SJCRH30 (cell line): ENCODE data around the gene MFSD12. TPM values are rescaled to one million over a fixed set of nuclear protein-coding genes. Genes with fewer than 3 reads are reported as not detected.

ENCODE experiments used
- DNase-seq, 2 experiments: peaks; one replicate each; pipeline ENCODE4 v3.0.0-alpha.2; 2015 to 2020
- H3K27ac ChIP-seq: fragments of 250-450 bp; sonication (Bioruptor Pico); 2 replicates; pipeline ENCODE4 v1.5.1; 2020; ENCODE audit warnings: mild to moderate bottlenecking, moderate library complexity
- H3K27me3 ChIP-seq: fragments of 250-450 bp; sonication (Bioruptor Pico); 2 replicates; pipeline ENCODE4 v1.5.1; 2020; ENCODE audit warnings: mild to moderate bottlenecking, moderate library complexity
- H3K36me3 ChIP-seq: fragments of 250-450 bp; sonication (Bioruptor Pico); 2 replicates; pipeline ENCODE4 v1.5.1; 2020; ENCODE audit warnings: mild to moderate bottlenecking, moderate library complexity
- H3K4me1 ChIP-seq: fragments of 250-450 bp; sonication (Bioruptor Pico); 2 replicates; pipeline ENCODE4 v1.5.1; 2020; ENCODE audit warnings: mild to moderate bottlenecking, moderate library complexity
- H3K4me3 ChIP-seq: fragments of 250-450 bp; sonication (Bioruptor Pico); 2 replicates; pipeline ENCODE4 v1.5.1; 2020; ENCODE audit warnings: mild to moderate bottlenecking, moderate library complexity
- H3K9me3 ChIP-seq: fragments of 250-450 bp; sonication (Bioruptor Pico); replicated peaks from 2 replicates; pipeline ENCODE4 v1.5.1; 2020; ENCODE audit warnings: mild to moderate bottlenecking, moderate library complexity
- total RNA-seq: library from RNA; depleted of rRNA; stranded (reverse); fragments of >200 nt; shearing (Covaris generic); gene quantifications from 2 replicates; pipeline ENCODE4 v1.2.3, GENCODE V29; 2014

The MFSD12 gene
- total RNA-seq, 1 experiment from 2014 or later: 57.1 TPM

DNA sequence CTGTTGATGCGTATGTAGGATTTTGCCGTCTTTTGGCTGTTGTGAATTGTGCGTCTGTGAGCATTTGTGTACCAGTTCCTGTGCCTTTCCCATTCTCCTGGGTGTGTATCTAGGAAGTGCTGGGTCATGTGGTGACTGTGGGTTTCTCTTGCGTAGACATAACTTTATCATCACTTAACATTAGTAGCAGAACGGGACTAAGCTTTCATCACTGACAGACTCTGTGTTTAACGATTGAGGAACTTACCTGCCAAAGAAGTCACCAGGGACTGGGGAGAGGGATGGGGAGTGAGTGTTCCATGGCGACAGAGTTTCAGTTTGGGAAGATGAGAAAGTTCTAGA is 36.3 kb downstream of the MFSD12 start:
- H3K27ac ChIP-seq: no peak overlapping the region
- no peaks in the 10 kb centered on the region for H3K4me1 ChIP-seq
- no peaks in the 10 kb centered on the region for H3K9me3 ChIP-seq
- peaks cover 7% of the 10 kb centered on the region for H3K36me3 ChIP-seq
- no peak overlapping the region for H3K4me3 ChIP-seq
- no peaks in the 10 kb centered on the region for H3K27me3 ChIP-seq
- no peak for DNase-seq

DNA sequence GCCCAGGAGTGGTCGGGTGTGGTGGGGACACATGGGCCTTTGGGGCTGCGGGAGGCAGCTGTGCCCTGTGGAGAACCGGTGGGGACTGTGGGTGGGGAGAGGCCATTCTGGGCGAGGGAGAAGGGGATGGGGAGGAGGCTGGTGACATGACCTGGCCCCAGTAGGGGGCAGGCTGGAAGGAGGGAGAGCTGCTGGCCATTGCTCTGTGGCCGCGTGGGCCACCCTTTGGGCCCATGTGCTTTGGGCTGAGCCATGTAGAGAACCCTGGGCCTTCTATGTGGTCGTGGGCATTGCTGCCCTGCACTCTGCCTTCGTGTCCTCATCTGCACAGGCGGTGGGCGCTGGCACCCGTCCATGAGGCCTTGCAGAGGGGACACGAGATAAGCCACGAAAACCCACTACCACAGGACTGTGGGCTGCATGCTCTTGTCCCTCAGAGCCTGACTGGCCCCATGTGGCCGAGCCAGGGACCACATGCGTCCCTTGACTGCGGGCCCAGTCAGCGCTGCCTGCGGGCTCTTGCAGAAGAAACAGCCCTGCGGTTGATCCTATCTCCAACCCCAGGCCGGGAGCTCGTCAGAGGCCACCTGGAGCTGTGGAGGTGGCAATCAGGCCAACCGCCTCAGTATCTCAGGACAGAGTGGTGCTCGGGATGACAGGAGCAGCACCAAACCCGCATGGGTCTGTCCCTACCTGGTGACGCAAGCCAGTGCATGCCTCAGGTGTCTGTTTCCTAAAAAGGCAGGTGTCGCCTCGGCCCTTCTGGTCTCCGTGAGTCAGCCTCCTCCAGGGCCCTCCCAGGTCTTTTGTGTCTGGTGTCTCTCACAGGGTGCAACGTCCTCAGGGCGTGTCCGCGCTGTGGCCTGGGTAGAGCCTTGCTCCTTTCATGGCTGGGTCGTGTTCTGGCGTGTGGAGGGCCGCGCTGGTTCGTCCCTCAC is 37.0 kb downstream of the MFSD12 start:
- H3K27me3 ChIP-seq: no peaks in the 10 kb centered on the region
- H3K9me3 ChIP-seq: no peaks in the 10 kb centered on the region
- H3K4me1 ChIP-seq: no peaks in the 10 kb centered on the region
- no peak for DNase-seq
- H3K27ac ChIP-seq: no peak overlapping the region
- no peak overlapping the region for H3K4me3 ChIP-seq
- peaks cover 7% of the 10 kb centered on the region for H3K36me3 ChIP-seq

DNA sequence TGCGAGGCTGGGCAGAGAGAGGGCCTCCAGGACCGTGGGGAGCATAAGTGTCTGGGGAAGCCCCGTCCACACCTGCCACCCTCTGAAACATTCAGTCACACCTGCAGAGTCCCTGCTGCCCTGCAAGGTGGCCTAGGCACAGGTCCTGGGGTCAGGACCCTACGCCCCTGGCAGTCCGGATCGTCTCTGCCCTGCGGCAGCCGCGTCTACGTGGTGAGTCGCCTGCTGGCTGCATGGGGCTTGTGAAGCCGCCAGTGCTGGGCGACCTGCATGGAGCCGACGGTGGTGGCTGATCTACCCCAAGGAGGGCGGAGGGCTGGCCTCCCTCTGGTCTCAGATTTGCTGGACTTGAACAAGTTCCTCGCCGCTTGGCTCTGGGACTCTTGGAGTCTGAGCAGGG is 38.3 kb downstream of the MFSD12 start:
- no peak for DNase-seq
- no peak overlapping the region for H3K4me3 ChIP-seq
- H3K36me3 ChIP-seq: peaks cover 4% of the 10 kb centered on the region; the same call in 1 of the 2 replicates
- H3K27ac ChIP-seq: no peak overlapping the region
- H3K27me3 ChIP-seq: no peaks in the 10 kb centered on the region
- no peaks in the 10 kb centered on the region for H3K9me3 ChIP-seq
- H3K4me1 ChIP-seq: no peaks in the 10 kb centered on the region

DNA sequence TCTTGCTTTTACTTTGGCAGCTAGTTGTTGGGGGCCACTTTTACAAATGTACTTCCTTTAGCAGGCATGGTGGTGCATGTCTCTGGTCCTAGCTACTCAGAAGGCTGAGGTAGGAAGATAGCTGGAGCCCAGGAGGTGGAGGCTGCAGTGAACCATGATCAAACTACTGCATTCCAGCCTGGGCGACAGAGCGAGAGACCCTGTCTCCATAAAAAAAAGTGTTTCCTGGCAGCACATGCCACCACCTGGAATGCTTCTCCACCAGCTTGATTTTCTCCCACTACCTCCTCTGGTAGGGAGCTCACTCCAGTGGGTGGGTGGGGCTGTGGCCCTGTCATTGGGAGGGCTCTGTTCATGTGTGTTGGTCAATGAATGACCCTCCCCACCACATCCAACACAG is 38.7 kb downstream of the MFSD12 start:
- Histone ChIP-seq H3K9me3 (no peaks in the 10 kb centered on the region), H3K4me1 (no peaks in the 10 kb centered on the region), H3K36me3 (peaks cover 1% of the 10 kb centered on the region; the same call in 1 of the 2 replicates), H3K27ac (no peak overlapping the region), H3K27me3 (no peaks in the 10 kb centered on the region), H3K4me3 (no peak overlapping the region)
- no peak for DNase-seq

DNA sequence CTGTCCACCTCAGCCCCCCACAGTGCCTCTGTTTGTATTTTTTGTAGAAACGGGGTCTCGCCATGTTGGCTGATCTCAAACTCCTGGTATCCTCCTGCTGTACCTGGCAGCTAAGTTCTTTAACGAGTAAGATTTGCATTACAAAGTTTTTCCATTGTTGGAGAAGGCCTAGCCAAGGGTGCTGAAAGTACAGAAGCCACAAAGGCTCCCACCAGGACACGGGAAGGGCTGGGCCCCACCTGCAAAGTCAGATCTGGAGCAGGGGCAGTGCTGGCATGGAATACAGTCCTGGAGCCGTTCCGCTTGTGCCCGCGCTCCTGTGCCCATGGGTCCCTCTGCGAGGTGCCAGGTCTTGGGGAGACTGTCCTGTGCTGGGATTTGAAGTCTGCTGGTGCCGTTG is 39.1 kb downstream of the MFSD12 start:
- Histone ChIP-seq H3K36me3 (no peaks in the 10 kb centered on the region; the same call in 1 of the 2 replicates), H3K9me3 (no peaks in the 10 kb centered on the region), H3K27ac (no peak overlapping the region), H3K4me3 (no peak overlapping the region), H3K27me3 (no peaks in the 10 kb centered on the region), H3K4me1 (no peaks in the 10 kb centered on the region)
- no peak for DNase-seq

DNA sequence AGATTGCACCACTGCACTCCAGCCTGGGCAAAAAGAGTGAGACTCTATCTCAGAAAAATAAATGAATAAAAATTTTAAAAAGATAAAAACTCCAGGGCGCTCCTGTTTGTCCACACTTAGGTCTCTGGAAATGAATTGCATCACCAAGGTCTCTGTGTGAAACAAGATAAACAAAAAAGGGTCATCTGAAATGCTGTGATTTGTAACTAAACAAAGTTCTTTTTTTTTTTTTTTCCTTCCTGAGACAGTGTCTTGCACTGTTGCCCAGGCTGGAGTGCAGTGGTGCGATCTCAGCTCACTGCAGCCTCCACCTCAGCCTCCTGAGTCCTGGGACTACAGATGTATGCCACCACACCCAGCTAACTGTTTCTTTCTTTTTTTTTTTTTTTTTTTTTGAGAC is 39.7 kb downstream of the MFSD12 start:
- Histone ChIP-seq H3K9me3 (no peaks in the 10 kb centered on the region), H3K36me3 (no peaks in the 10 kb centered on the region; the same call in 1 of the 2 replicates), H3K4me1 (no peaks in the 10 kb centered on the region), H3K4me3 (no peak overlapping the region), H3K27ac (no peak overlapping the region), H3K27me3 (no peaks in the 10 kb centered on the region)
- no peak for DNase-seq

DNA sequence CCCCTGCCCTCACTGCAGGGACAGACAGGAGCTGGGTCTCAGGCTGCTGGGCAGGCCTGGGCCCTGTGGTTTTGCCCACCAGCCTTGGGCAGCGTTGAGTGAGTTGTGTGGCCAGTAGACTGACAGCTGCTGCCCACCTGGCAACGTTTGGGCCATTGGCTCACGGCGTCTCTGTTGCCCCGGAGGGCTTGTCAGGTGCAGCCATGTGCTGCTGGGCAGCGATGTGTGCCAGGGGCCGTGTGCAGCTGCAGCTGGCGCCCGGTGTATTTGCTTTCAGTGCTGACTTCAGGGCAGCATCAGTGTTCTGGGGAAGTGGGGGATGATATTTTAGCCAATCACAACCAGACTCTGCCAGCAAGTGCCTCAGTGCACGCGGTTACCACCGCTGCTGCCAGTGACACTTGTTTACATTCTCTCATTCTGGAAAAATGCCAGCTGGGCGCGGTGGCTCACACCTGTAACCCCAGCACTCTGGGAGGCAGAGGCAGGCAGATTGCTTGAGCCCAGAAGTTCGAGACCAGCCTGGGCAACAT is 40.6 kb downstream of the MFSD12 start:
- Histone ChIP-seq H3K4me1 (no peaks in the 10 kb centered on the region), H3K9me3 (no peaks in the 10 kb centered on the region), H3K4me3 (no peak overlapping the region), H3K36me3 (no peaks in the 10 kb centered on the region; the same call in 1 of the 2 replicates), H3K27ac (no peak overlapping the region), H3K27me3 (no peaks in the 10 kb centered on the region)
- no peak for DNase-seq

DNA sequence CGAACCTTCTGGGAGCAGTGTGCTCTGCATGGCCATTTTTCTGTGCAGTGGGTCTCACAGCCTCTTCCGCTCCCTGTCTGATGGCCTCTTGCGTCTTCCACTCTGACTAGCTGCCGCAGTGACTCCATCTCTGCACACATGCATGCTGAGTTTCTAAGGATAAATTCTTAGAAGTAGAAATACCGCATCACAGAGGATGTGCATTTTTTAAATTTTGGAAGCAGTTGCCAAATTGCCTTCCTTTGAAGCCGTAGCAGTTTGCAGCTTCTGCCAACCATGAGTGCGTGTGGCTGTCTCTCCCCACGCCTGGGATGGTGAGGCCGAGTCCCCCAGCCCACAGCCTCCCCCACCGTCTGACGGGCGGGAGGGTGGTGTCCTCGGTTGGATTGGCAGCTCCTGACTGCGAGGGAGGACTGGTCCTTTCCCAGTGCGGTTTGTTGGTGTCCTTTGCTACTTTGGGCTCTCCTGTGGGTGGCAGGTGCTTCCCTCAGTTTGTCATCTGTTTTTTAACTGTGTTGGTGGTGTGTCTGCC is 41.4 kb downstream of the MFSD12 start:
- Histone ChIP-seq H3K27me3 (no peaks in the 10 kb centered on the region), H3K9me3 (no peaks in the 10 kb centered on the region), H3K4me1 (no peaks in the 10 kb centered on the region), H3K4me3 (no peak overlapping the region), H3K36me3 (no peaks in the 10 kb centered on the region; the same call in 1 of the 2 replicates), H3K27ac (no peak overlapping the region)
- DNase-seq: no peak

DNA sequence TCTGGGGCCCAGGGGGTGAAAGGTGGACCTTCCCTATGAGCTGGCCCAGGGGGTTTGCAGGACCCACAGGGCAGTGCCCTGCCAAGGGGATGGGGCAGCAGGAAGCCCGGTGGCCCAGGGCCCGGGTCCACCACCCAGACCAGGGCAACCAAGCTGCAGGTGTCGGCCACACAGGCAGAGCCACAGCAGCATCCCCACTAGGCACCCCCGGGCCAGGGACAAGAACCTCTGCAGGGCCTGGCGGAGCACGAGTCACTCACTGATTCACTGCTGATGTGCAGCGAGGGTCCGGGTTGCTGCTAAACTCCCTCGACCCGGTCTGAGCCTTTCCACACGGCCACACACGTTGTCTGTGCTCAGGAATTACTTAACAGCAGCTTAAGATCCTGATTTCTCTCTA is 42.5 kb downstream of the MFSD12 start:
- peaks cover 5% of the 10 kb centered on the region for H3K36me3 ChIP-seq

DNA sequence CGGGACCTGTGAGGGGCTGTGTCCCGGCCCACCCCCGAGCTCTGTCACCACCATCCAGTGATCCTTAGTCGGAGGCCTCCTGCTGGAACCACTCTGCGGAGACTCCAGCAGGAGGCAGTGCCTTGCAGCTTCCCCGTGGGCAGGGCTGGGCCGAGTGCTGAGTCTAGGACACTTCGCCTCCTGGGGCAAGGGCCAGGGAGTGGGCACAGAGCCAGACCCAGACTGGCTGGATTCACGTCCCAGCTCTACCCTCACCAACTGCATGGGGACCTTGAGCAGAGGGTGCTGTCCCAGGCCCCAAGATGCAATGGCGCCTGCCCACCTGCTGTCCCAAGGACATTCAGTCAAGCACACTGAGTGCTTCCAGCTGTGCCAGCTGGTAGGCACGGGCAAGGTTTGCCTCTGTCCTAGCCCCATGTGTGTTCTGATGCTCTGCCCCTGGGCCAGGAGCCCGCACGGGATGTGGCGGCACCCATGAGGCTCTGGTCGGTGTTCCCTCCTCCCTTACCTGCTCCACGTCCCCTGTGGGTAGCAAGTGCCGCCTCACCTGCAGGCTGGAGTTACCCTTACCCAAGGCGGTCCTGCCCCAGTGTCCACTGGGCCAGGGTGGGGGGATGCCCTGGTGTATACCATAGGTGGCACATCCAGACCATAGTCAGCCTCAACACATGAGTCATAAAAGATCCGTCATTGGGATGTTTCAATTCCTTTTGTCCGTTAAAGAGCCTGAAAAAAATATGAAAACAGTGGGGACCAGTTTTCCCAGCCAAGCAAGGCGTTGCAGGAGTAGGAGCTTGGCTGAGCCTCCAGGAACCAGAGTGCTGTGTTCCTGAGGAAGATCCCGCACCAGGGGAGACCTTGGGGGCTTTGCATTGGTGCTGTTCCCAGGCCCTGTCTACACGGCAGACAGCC is 43.9 kb downstream of the MFSD12 start:
- H3K4me3 ChIP-seq: no peak overlapping the region
- no peaks in the 10 kb centered on the region for H3K27me3 ChIP-seq
- no peak overlapping the region for H3K27ac ChIP-seq
- H3K9me3 ChIP-seq: no peaks in the 10 kb centered on the region
- H3K36me3 ChIP-seq: peaks cover 5% of the 10 kb centered on the region
- no peaks in the 10 kb centered on the region for H3K4me1 ChIP-seq
- no peak for DNase-seq

More for the DNA sequence above, 42.5 kb downstream of the MFSD12 start:
- H3K27me3 ChIP-seq: no peaks in the 10 kb centered on the region
- no peak for DNase-seq
- H3K4me3 ChIP-seq: no peak overlapping the region
- no peaks in the 10 kb centered on the region for H3K9me3 ChIP-seq
- no peaks in the 10 kb centered on the region for H3K4me1 ChIP-seq
- H3K27ac ChIP-seq: no peak overlapping the region

DNA sequence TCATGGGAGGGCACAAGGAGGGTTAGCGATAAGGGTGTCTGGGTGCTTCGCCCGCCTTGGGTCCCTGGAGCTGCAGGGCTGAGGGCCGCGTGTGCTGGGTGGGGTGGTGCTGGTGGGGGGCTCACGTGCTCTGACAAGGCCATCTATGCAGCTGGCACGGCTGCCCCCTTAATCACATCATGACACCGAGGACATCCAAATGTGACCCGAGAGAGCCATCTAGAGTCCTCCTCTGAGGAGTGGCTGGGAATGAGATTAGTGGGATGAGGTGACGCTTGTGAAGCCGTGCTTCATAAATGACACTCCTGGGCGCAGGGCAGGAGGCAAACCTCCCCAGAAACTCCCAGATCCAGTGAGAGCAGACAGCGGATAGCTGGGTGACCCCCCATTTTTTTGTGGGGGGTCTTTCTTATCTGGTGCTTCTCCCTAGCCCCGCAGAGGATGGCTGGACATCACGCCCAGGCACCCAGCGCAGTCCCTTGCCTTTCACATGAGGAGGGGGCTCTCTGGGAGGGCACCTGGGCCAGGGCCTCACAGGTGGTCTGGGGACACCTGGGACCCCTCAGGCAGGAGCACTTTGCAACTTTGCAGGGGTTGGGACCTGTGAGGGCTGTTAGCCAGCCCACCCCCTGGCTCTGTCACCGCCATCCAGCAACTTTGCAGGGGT is 44.7 kb downstream of the MFSD12 start:
- peaks cover 5% of the 10 kb centered on the region for H3K36me3 ChIP-seq
- H3K4me3 ChIP-seq: no peak overlapping the region
- H3K27ac ChIP-seq: no peak overlapping the region
- no peaks in the 10 kb centered on the region for H3K27me3 ChIP-seq
- H3K4me1 ChIP-seq: no peaks in the 10 kb centered on the region
- H3K9me3 ChIP-seq: no peaks in the 10 kb centered on the region
- no peak for DNase-seq

DNA sequence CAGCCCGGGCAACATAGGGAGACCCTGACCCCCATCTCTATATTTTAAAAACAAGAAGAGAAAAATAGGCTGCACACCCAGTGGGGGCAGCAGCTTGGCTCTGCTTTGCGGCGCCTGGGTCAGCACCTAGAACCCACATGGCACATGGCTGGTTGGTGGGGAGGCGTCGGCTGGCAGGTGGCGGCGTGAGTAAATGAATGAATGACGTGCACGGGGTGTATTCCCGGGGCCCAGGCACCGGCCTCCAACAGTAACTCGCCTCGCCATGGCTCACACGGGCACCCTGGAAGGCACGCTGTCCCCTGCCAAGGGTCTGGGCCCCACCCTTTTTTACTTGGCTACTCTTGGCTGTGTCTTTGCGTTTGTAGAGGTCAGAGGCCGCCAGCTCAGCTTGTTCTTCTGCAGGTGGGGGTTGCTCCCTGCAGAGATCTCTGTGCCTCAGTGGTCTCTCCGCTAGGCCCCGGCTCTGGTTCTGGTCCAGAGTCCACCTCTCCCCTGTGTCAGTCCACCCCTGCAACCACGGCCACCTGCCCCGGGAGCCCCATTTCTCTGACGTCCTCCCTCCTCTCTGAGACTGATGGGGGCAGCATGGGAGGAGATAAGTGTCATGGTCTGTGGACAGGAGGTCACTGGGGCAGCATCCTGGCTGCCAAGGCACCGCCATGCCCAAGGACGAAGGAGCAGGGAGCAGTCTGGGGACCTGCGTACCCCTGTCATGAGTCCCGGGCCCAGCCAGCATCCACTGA is 45.7 kb downstream of the MFSD12 start:
- H3K27me3 ChIP-seq: no peaks in the 10 kb centered on the region
- no peaks in the 10 kb centered on the region for H3K4me1 ChIP-seq
- H3K9me3 ChIP-seq: no peaks in the 10 kb centered on the region
- H3K4me3 ChIP-seq: no peak overlapping the region
- H3K27ac ChIP-seq: no peak overlapping the region
- H3K36me3 ChIP-seq: peaks cover 5% of the 10 kb centered on the region
- no peak for DNase-seq

DNA sequence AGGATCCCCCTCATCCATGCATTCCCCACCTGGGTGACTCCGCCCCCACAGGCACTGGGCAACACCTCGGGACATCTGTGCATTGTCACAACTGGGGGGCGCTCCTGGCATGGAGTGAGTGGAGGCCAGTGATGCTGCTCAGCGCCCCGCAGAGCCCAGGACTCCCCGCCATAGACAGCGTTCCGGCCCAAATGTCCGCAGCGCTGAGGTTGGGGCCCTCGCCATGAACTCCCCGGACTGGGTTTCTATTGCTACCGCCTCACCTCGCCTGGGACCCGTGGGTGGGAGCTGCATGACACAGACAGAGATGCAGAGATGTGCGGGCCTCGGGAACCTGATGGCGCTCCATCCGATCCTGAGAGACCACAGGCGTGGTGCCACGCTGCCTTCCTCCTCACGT is 46.7 kb downstream of the MFSD12 start:
- no peak overlapping the region for H3K27ac ChIP-seq
- no peaks in the 10 kb centered on the region for H3K9me3 ChIP-seq
- DNase-seq: no peak
- H3K4me1 ChIP-seq: no peaks in the 10 kb centered on the region
- peaks cover 5% of the 10 kb centered on the region for H3K36me3 ChIP-seq
- H3K27me3 ChIP-seq: no peaks in the 10 kb centered on the region
- no peak overlapping the region for H3K4me3 ChIP-seq

DNA sequence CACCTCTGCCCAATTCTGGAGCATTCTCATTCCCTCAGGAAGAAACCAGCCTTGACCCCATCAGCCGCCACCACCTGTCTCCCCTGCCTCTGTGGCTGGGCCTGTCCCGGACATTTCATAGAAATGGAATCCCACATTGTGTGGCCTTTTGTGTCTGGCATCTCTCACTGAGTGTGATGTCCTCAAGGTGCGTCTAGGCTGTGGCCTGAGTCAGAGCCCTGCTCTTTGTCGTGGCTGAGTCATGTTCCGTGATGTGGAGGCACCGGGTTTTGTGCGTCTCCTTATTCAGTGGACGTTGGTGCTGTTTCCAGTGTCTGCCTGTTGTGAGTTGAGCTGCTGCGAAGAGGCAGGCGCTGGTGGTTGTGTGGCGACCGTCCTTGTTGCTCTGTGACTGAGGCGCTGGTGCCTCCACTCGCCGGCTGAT is 47.8 kb downstream of the MFSD12 start:
- no peak for DNase-seq
- Histone ChIP-seq H3K4me3 (no peak overlapping the region), H3K9me3 (no peaks in the 10 kb centered on the region), H3K4me1 (no peaks in the 10 kb centered on the region), H3K27me3 (no peaks in the 10 kb centered on the region), H3K36me3 (peaks cover 5% of the 10 kb centered on the region), H3K27ac (no peak overlapping the region)
